T-helper 2 cell treated with Interferon-gamma antibody and Interleukin-4, amounts not matched to agents 5 μg/mL and 100 μg/mL, for 36 hours (primary cell): Measurements from ENCODE around the gene KPNA3.
A peak's percentile ranks its signal among the peaks of the same experiment; 100 is the strongest.

Experiments used
- DNase-seq: peaks from one replicate; pipeline ENCODE4 v3.0.0; 2021; ENCODE audit warnings: low spot score
- H3K27ac Mint-ChIP-seq: one replicate; pipeline ENCODE4 v1.8.0; 2021; ENCODE audit warnings: mild to moderate bottlenecking, mixed read lengths
- H3K27me3 Mint-ChIP-seq: one replicate; pipeline ENCODE4 v1.8.0; 2021; ENCODE audit warnings: low read depth, mixed read lengths
- H3K36me3 Mint-ChIP-seq: one replicate; pipeline ENCODE4 v1.8.0; 2021; ENCODE audit warnings: low read depth, mixed read lengths
- H3K4me1 Mint-ChIP-seq: one replicate; pipeline ENCODE4 v1.8.0; 2021; ENCODE audit warnings: low read depth, mixed read lengths
- H3K4me3 Mint-ChIP-seq: one replicate; pipeline ENCODE4 v1.8.0; 2022; ENCODE audit warnings: mild to moderate bottlenecking, moderate library complexity, mixed read lengths
- H3K9me3 Mint-ChIP-seq: one replicate; pipeline ENCODE4 v1.8.0; 2021; ENCODE audit warnings: mixed read lengths

Gene KPNA3

GRCh38 chr13:49693877-49694276, 98.6 kb downstream of the KPNA3 start:
- H3K27ac Mint-ChIP-seq, result no peak overlapping the region
- peaks cover 4% of the 10 kb centered on the region for H3K36me3 Mint-ChIP-seq
- no peaks in the 10 kb centered on the region for H3K9me3 Mint-ChIP-seq
- H3K27me3 Mint-ChIP-seq, result no peaks in the 10 kb centered on the region
- H3K4me3 Mint-ChIP-seq, result no peak overlapping the region
- H3K4me1 Mint-ChIP-seq, result peaks cover 15% of the 10 kb centered on the region
- no peak for DNase-seq

GRCh38 chr13:49693191-49693733, 99.2 kb downstream of the KPNA3 start:
- Mint-ChIP-seq H3K9me3 (no peaks in the 10 kb centered on the region), H3K36me3 (peaks cover 4% of the 10 kb centered on the region), H3K27ac (no peak overlapping the region), H3K4me1 (peaks cover 10% of the 10 kb centered on the region), H3K27me3 (no peaks in the 10 kb centered on the region), H3K4me3 (no peak overlapping the region)
- no peak for DNase-seq

- H3K4me3 Mint-ChIP-seq, result peak within 1 kb of the TSS; percentile 90
- peaks cover 9% of the 10 kb centered on the region for H3K4me1 Mint-ChIP-seq
- DNase-seq, result peak; percentile 85
- no peaks in the 10 kb centered on the region for H3K9me3 Mint-ChIP-seq
- peak within 1 kb of the TSS; percentile 67 for H3K27ac Mint-ChIP-seq
- peaks cover 7% of the 10 kb centered on the region for H3K36me3 Mint-ChIP-seq
- H3K27me3 Mint-ChIP-seq, result no peaks in the 10 kb centered on the region
Observed at GRCh38 chr13:49690995-49691784, 101.3 kb downstream of the KPNA3 start, which contains the start of gene EBPL. Gene EBPL (minus strand): TSS chr13:49691486. CDS start chr13:49691424, 62 bp downstream.

GRCh38 chr13:49690133-49690994, 102.1 kb downstream of the KPNA3 start:
- Mint-ChIP-seq H3K27me3 (no peaks in the 10 kb centered on the region), H3K4me1 (peaks cover 9% of the 10 kb centered on the region), H3K4me3 (peak overlapping the region; percentile 90), H3K27ac (peak overlapping the region; percentile 67), H3K36me3 (peaks cover 9% of the 10 kb centered on the region), H3K9me3 (no peaks in the 10 kb centered on the region)
- no peak for DNase-seq

- Mint-ChIP-seq H3K27ac (no peak overlapping the region), H3K36me3 (peaks cover 10% of the 10 kb centered on the region), H3K27me3 (no peaks in the 10 kb centered on the region), H3K9me3 (no peaks in the 10 kb centered on the region), H3K4me1 (peaks cover 7% of the 10 kb centered on the region), H3K4me3 (no peak overlapping the region)
- DNase-seq, result peak; percentile 30
Observed at GRCh38 chr13:49683489-49683888, 109.0 kb downstream of the KPNA3 start.

- Mint-ChIP-seq H3K36me3 (peaks cover 3% of the 10 kb centered on the region), H3K4me1 (peaks cover 7% of the 10 kb centered on the region), H3K27ac (no peak overlapping the region), H3K27me3 (no peaks in the 10 kb centered on the region), H3K4me3 (no peak overlapping the region), H3K9me3 (no peaks in the 10 kb centered on the region)
- DNase-seq, result no peak
Observed at GRCh38 chr13:49681842-49682435, 110.5 kb downstream of the KPNA3 start.

- Mint-ChIP-seq H3K9me3 (no peaks in the 10 kb centered on the region), H3K4me1 (peaks cover 7% of the 10 kb centered on the region), H3K27me3 (no peaks in the 10 kb centered on the region), H3K36me3 (peaks cover 2% of the 10 kb centered on the region), H3K27ac (no peak overlapping the region), H3K4me3 (no peak overlapping the region)
- no peak for DNase-seq
Observed at GRCh38 chr13:49679246-49679645, 113.2 kb downstream of the KPNA3 start.

- no peak for DNase-seq
- Mint-ChIP-seq H3K27ac (no peak overlapping the region), H3K36me3 (peaks cover 2% of the 10 kb centered on the region), H3K4me1 (no peaks in the 10 kb centered on the region), H3K27me3 (no peaks in the 10 kb centered on the region), H3K9me3 (no peaks in the 10 kb centered on the region), H3K4me3 (no peak overlapping the region)
Observed at GRCh38 chr13:49678191-49678914, 114.1 kb downstream of the KPNA3 start.

- Mint-ChIP-seq H3K4me1 (no peaks in the 10 kb centered on the region), H3K27ac (no peak overlapping the region), H3K36me3 (peaks cover 3% of the 10 kb centered on the region), H3K4me3 (no peak overlapping the region), H3K9me3 (no peaks in the 10 kb centered on the region), H3K27me3 (no peaks in the 10 kb centered on the region)
- DNase-seq, result no peak
Observed at GRCh38 chr13:49676581-49677298, 115.7 kb downstream of the KPNA3 start.

- peaks cover 21% of the 10 kb centered on the region for H3K36me3 Mint-ChIP-seq
- H3K27ac Mint-ChIP-seq, result no peak overlapping the region
- no peak for DNase-seq
- H3K4me1 Mint-ChIP-seq, result no peaks in the 10 kb centered on the region
- no peaks in the 10 kb centered on the region for H3K27me3 Mint-ChIP-seq
- no peaks in the 10 kb centered on the region for H3K9me3 Mint-ChIP-seq
- no peak overlapping the region for H3K4me3 Mint-ChIP-seq
Observed at GRCh38 chr13:49670828-49671227, 121.7 kb downstream of the KPNA3 start.

- H3K36me3 Mint-ChIP-seq, result peaks cover 23% of the 10 kb centered on the region
- DNase-seq, result no peak
- no peak overlapping the region for H3K27ac Mint-ChIP-seq
- H3K27me3 Mint-ChIP-seq, result no peaks in the 10 kb centered on the region
- no peaks in the 10 kb centered on the region for H3K9me3 Mint-ChIP-seq
- H3K4me3 Mint-ChIP-seq, result no peak overlapping the region
- H3K4me1 Mint-ChIP-seq, result no peaks in the 10 kb centered on the region
Observed at GRCh38 chr13:49669735-49670309, 122.7 kb downstream of the KPNA3 start.

- Mint-ChIP-seq H3K4me1 (no peaks in the 10 kb centered on the region), H3K9me3 (no peaks in the 10 kb centered on the region), H3K27me3 (no peaks in the 10 kb centered on the region), H3K36me3 (peaks cover 26% of the 10 kb centered on the region), H3K4me3 (no peak overlapping the region), H3K27ac (no peak overlapping the region)
- DNase-seq, result no peak
Observed at GRCh38 chr13:49667773-49668172, 124.7 kb downstream of the KPNA3 start.
